Lung microvascular endothelial cell (primary cell): ENCODE results near the gene R3HCC1L. TPM values are rescaled to one million over a fixed set of nuclear protein-coding genes. Genes with fewer than 3 reads are reported as not detected.

ENCODE experiments used
- DNase-seq, 2 donors: peaks; one replicate each; pipeline versions ENCODE4 v3.0.0 to v3.0.0-alpha.2; 2010; ENCODE audit warnings: low read depth in 2 of 2
- total RNA-seq: library from RNA; depleted of rRNA; stranded (reverse); fragments of >200 nt; gene quantifications from 2 replicates; pipeline ENCODE4 v1.2.1, GENCODE V29; 2014

Gene R3HCC1L
- total RNA-seq, 1 donor from 2014 or later: 7.9 TPM

GRCh38 chr10:98259606-98260315 lies 125.3 kb downstream of the R3HCC1L start:
- no peak for DNase-seq

DNA sequence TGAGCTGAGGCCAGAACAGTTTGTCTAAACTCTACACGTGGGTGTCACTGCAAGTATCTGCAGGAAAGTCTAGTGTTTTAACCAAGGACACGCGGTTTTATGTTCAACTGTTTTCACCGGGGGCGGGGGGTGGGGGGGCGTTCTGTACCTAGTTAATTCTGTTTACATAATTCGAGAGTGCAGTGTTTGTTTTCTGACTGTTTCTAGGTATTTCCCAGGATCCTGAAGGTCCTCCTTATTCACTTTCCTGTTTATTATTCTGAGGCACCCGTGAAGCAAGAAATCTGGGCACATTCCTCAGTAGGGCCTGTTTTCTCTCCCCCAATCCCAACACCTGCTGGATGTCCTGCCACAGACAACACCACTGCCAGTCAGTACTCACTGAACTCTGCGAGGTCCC lies 125.9 kb downstream of the R3HCC1L start:
- DNase-seq: no peak

- DNase-seq: no peak
Measured at GRCh38 chr10:98260752-98261151, 126.3 kb downstream of the R3HCC1L start.

- no peak for DNase-seq
Measured at GRCh38 chr10:98261436-98262277, 127.2 kb downstream of the R3HCC1L start.

DNA sequence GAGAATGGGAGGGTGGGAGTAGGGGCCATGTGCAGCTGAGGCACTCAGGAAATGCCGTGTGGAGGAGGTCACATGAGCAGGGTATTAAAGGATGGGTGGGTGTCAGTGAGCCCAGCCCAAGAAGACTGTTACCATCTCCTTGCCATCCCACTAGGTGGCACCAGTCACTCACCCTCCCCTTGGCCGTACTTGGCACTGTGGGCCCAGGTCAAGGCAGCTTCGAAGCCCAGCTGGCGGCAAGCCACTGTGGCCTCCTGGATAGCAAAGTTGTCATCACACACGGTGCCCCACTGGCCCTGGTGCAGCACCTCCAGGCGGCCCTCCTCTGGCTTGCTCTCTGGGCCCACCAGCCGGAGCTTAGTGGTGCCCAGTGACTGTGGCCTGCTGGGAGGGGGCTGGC lies 128.1 kb downstream of the R3HCC1L start:
- DNase-seq: peak; percentile 51 to 76

- DNase-seq: no peak
Measured at GRCh38 chr10:98263088-98263487, 128.6 kb downstream of the R3HCC1L start.

GRCh38 chr10:98264378-98265065 lies 130.1 kb downstream of the R3HCC1L start:
- DNase-seq: no peak

GRCh38 chr10:98265403-98266378 lies 131.2 kb downstream of the R3HCC1L start:
- no peak for DNase-seq

DNA sequence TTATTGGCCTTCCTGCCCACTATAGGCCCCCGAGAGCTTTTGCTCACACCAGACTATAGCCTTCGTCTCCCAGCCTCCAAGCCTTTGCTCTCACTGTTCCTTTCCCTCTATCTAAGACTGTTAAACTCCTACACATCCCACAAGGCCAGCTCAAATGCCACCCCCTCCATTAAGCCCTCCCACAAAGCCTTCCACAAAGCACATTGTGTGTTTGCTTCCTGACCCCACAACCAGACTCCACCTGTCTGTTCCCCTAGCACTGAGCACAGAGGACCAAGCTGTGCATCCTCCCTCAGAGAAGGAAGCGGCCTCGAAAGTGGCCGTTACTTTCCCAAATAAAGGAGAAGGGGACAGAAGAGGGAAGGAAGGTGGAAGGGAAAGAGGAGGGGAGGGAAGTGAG lies 132.2 kb downstream of the R3HCC1L start:
- DNase-seq: no peak

DNA sequence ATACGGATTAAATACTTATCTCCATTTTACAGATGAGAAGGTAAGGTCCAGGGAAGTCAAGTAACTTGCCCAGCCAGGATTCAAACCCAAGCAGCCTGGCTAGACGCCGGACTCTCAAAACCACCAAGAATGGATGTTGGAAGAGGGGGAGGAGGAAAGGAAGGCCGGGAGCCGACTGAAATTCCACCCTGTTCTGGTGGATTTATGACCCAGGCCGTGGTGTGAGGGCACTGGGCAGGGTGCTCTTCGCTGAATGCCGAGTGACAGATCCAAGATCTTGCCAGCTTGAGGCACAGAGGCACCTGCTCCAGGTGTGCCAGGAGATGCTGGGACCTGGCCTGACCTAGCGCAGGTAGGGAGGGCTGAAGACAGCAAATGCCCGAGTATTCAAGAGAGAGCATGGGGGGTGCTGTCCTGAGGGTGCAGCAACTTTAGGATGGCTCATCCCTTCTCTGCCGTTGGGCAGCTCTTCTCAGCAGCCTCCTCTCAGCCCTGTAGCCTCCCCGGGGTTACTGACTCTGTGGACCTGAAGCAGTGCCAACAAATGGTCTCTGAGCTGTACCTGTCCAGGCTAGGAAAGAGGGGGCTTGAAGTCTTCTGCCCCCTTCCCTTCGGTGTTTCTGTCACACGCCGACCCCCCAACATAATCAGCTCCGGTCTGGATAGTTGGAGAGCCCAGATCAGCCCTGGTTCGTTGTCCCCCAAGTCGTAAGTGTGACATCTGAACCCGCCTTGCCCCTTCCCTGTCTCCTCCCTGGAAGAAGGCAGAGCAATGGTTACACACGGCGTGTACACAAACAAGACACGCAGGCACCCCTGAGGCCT lies 132.8 kb downstream of the R3HCC1L start:
- no peak for DNase-seq

GRCh38 chr10:98267894-98268693 lies 133.6 kb downstream of the R3HCC1L start, which contains the start of gene LOXL4:
Gene LOXL4, minus strand, starts transcription at chr10:98268194. Its CDS starts 5,175 bp downstream, at chr10:98263019.
- DNase-seq: peak in 1 of 2 donors; percentile 23

- DNase-seq: peak in 1 of 2 donors; percentile 20
Measured at GRCh38 chr10:98268694-98269431, 134.4 kb downstream of the R3HCC1L start.

- peak; percentile 36 to 81 for DNase-seq
Measured at GRCh38 chr10:98269435-98269912, 135.0 kb downstream of the R3HCC1L start.

DNA sequence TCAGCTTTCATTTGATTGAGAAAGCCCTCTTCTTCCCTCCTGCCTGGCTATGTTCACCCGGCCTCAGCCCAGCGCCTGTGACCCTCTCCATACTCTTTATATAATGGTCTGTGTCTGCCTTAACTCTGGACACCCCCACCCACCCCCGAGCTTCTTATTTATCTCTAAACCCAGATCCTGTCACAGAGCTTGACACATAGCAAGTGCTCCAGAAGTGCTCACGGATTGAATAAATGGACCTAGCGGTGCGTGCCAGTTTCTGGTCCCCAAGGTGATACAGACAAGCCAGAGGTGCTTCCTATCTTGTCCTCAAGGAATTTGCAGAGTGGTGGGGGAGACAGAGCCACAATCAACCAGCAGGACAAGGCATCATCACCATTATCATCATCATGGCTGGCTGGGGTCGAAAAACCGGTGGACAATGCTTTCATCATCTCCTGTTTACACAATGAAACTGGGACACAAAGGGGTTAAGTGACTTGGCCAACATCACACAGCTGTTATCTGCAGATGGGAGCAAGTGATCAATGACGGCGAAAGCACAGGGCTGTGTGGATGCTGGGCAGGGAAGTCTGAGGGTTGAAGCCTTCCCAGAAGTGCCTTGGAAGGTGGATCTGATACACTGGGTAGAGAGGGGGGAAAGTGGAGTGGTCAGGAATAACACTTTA lies 135.8 kb downstream of the R3HCC1L start:
- DNase-seq: peak in 1 of 2 donors; percentile 45

DNA sequence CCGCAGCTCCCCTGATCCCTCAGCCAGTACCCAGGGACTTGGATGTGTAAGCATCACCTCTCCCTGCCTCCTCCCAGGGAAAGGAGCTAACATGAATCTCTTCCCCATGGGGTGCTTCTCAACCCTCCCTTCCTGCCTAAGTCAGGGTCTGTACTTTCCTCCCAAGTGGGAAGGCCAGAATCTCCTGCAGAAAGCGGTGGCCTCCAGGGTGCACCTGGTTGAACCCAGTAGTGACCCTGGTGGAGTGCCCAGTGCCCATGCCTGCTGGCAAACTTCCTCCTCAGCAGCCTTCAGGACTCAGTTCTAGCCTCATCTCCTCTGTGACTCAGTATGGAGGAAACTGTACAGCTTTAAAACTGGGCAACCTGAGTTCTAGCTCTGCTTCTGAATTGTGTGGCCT lies 136.3 kb downstream of the R3HCC1L start:
- DNase-seq: no peak

- DNase-seq: no peak
Measured at GRCh38 chr10:98272245-98272644, 137.8 kb downstream of the R3HCC1L start.

- no peak for DNase-seq
Measured at GRCh38 chr10:98272656-98273055, 138.2 kb downstream of the R3HCC1L start.
